Skin epidermis (tissue), 12 donors: ENCODE results near the gene FZD7.

Experiments used
- H3K27ac ChIP-seq, 21 experiments: fragments of 200-600 bp; sonication (generic) in 11 of 21; one replicate each; pipeline ENCODE4 v1.5.0; 2020; ENCODE audit warnings: mild to moderate bottlenecking in 3 of 21, inconsistent platforms in 2 of 21, moderate library complexity in 2 of 21
- H3K4me3 ChIP-seq, 7 experiments: fragments of 200-600 bp; sonication (generic) in 2 of 7; one replicate each; pipeline ENCODE4 v1.5.0; 2020; ENCODE audit warnings: inconsistent platforms in 2 of 7, mild to moderate bottlenecking in 2 of 7, moderate library complexity in 1 of 7

The FZD7 gene

DNA sequence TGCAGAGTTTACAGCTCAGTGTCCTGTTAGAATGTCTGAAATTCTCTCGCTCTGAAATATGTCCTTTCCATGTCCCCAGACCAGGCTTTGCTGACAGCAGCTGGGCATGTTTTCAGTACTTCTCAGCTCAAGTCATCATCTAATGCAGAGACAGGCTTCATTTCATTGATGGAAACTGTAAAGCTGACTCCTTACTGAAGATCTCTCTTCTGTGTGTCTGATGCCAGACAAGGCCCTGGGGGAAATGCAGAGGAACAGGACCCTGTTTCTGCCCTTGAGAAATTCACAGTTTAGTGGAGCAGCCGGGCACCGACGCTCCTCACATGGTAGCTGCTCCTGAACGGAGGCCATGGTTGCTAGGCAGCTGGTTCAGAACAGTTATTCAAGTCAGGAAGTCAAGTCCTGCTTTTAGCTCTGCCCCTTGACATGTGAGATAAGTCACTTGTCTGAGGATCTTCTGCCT, 24.6 kb upstream of the FZD7 start:
- H3K4me3 ChIP-seq, result no peak overlapping the region
- H3K27ac ChIP-seq, result peak overlapping the region in 1 of 21 experiments; percentile 13

DNA sequence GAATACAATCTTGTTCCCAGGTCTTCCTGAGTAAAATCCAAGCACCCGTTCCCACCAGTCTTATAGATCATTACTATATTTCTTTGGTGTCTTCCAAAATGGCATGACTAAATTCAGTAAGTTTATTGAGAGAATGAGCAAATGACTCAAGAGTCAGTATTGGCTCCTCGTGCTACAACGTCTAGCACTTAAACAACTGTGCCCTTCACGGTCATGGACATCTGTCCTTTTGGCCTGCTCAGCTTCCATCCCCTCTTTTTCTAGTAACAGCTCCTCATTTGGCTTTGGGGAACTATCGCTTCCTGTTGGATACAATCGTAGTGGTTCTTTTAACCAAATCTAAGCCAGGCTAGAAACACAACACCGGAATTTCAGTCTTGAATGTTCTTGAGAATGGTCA, 24.1 kb upstream of the FZD7 start:
- Histone ChIP-seq H3K27ac (no peak overlapping the region), H3K4me3 (no peak overlapping the region)

DNA sequence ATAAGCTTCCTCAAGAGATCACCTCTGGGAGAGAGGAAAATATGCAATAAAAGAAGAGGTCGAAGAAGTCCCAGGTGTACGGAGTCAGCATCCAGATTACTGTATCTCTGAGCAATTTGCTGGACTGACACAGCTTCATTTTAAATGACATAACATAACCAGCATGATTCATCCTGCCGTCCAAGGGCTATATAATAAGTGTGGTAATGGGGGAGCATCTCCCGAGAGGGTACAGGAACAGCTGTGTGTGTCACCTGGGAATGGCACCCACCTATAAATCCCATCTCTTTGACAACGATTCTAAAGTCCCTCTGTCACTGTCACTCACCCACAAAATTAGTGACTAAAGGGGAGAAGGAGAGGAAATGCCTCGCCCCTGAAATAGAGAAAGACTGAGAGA, 19.3 kb upstream of the FZD7 start:
- no peak overlapping the region for H3K4me3 ChIP-seq
- no peak overlapping the region for H3K27ac ChIP-seq

DNA sequence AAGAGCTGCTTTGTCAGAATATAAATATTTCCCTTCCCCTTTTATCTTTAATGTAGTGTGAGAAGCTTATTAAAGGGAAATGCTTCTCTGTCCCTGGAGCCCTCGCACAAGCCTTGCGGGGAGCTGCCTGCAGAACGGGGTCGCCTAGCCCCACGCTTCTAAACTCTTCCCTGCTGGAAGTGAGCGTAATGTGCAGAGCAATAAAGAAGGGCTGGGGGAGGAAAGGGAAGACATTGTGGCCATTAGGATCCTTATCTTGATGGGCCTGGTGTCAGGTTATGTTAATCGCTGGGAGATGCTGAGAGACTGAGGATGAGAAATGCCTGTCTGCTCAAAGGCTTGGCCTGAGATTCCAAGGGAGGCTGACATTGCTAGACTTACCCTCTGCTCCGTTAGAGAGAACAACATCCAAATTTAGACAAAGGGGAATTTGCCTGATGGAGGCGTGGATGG, 18.9 kb upstream of the FZD7 start:
- H3K4me3 ChIP-seq, result no peak overlapping the region
- H3K27ac ChIP-seq, result no peak overlapping the region

DNA sequence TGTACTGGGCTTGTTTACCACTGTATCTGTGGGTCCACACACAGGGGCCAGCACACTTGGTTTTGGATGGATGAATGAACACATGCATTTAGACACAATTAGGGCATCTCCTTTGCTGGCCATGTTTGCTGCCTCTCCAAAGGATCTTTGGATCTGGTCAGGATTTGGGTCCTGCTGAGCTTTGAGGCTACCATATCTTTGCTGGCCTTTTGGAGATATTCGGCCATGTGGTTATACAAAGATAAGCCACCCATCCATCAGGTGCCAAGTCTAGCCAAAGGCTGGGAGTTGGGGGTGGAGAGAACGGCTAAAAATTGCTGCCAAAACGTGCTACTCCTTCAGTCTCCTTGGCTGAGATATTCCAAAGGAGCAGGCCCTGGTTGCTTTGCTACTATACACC, 18.2 kb upstream of the FZD7 start:
- no peak overlapping the region for H3K27ac ChIP-seq

DNA sequence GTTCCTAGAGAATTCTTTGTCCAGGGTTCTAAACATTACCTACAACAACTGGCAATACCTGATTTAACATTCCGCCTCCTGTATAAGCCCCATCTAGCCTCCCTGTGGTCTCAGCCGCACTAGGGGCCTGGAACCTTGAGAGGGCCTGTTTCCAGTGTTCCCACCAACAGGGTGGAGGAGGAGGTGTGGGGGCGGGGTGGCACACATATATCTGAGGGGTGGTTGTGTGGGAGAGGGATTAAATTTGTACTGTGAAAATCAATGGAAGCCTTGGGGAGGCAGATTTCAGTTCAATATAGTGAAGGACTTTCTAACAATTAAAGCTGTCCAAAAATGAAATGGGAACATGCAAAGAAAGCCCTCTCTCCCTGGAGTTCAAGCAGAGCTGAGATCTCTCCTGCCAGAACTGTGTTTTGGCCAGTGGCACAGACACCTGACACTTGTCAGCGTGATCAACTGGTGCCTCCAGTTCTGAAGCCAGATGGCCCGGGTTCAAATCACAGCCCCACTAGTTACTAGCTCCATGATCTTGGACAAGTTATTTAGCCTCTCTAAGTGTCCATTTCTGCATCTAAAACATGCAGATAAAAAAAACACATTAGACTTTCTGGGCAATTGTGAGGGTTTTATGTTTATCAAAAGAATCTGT, 17.0 kb upstream of the FZD7 start:
- H3K27ac ChIP-seq, result no peak overlapping the region

More for the DNA sequence above, 18.2 kb upstream of the FZD7 start:
- H3K4me3 ChIP-seq, result no peak overlapping the region

DNA sequence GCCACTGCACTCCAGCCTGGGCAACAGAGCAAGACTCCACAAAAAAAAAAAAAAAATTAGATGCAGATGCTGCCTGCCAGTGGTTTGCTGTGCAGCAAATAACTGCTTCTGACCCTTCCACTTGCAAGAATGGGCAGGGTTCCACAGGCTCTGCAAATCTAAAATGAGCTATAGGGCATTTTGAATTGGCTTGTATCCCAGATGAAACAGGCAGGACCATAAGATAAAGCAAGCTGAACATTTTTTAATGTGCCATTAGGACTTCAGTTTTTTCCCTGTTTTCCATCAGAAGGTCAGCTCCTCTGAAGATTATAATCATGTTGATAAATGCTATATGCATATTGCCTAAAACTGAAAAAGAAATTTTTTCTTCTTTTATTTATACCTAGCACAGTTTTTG, 15.7 kb upstream of the FZD7 start:
- H3K4me3 ChIP-seq, result no peak overlapping the region
- no peak overlapping the region for H3K27ac ChIP-seq

More for the DNA sequence above, 17.0 kb upstream of the FZD7 start:
- H3K4me3 ChIP-seq, result no peak overlapping the region

DNA sequence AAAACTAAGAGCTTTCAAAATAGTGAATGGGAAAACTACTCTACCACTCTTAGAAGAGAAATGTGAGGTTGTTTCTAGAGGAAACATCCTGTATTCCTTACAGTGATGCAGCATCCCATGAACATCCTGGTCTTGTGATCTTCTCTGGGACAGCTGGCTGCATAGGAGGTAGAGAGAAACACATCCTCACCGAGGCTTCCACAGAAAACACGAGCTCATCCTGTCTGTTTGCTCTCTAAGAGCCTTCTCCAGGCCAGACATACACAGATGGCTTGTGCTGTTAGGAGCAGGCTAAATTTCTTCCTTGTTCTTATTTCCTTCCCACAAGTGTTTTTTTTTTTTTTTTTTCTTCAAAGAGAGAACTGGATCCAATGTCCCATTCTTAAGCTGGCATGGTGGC, 14.7 kb upstream of the FZD7 start:
- H3K27ac ChIP-seq, result peak overlapping the region in 1 of 21 experiments; percentile 1
- H3K4me3 ChIP-seq, result no peak overlapping the region

DNA sequence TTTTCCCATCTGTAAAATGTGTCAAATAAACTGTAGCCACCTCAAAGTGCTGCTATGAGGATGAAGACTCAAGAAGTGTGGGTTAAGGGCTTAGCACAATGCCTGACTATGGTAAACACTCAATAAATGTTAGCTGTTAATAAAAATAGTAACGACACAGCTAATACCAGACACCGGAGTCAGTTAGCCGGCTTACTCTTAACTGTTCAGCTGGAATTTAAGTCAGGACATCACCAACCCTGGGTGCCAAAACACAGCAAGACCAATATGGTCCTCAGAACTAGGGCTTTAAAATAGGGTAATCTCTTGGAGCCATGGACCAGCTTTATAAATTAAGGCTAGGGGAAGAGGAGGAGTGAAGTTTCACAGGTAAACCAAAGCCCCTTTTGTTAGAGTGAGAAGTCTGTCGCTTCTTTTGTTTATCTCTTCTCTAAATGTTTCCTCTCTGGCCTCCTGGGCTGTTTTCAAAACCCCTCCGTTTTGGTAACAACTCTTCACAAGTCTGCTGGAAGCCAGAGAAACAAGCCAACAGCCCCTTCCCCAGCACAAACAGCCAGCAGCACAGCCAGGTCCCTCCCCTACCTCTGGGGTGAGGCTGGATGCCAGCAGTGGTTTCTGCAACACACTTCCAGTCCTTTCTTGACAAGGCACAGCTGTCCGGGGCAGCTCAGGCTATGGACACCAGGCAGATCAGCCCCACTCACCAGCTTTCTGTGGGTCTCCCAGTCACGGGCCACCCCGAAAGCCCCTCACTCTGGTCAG, 13.8 kb upstream of the FZD7 start:
- peak overlapping the region in 1 of 21 experiments; percentile 24 for H3K27ac ChIP-seq
- H3K4me3 ChIP-seq, result no peak overlapping the region

DNA sequence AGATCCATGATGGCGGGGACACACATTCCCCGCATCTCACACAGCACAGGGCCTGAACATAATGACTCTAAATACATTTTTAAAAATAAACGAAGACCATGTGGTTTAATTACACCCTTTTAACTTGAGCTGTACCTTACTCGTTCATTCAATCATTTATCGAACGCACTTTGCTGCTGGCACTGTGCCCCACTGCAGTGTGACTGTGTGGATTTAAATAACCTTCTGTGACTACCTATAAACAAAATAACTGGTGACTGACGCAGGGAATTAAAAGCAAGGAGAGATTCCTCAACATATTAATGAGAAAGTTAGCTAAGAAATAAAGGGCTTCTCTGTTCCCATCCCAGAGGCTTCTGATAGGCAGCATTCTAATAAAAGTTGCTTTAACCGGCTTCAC, 10.9 kb upstream of the FZD7 start:
- H3K4me3 ChIP-seq, result no peak overlapping the region
- H3K27ac ChIP-seq, result peak overlapping the region in 2 of 21 experiments; percentile 7 to 48

DNA sequence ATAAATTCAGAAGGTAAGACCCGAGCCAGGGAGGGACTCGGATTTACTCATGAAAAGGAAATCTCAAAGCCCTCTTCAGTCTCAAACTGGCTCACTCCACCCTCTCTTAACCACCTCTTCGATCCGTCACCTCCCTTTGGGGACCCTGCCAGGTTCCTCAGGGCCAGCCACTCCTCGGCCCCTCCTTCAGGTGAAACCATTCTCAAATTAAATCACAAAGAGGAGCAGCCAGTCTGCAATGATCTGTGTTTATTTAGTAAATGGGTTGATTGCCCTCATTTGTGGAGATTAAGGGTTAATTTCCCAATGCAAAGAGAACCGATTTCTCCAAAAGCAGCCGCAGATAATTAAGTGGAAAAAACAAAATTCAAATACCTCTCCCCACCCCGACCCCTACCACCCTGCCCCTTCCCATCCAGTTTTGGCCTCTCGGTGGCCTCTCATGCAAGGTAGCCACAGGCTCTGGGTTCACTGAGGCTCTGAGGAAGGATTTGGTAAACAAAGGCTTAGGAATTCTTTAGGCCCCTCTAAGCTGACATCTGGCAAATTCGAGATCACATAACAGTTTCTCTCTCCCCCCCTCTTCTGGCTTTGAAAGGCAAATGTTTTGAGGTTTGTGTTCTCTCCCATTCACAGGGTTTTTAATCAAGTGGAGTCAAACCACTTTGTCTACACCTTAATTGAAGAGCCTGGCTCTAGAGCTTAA, 10.3 kb upstream of the FZD7 start:
- Histone ChIP-seq H3K4me3 (no peak overlapping the region), H3K27ac (peak overlapping the region in 2 of 21 experiments; percentile 7 to 48)

DNA sequence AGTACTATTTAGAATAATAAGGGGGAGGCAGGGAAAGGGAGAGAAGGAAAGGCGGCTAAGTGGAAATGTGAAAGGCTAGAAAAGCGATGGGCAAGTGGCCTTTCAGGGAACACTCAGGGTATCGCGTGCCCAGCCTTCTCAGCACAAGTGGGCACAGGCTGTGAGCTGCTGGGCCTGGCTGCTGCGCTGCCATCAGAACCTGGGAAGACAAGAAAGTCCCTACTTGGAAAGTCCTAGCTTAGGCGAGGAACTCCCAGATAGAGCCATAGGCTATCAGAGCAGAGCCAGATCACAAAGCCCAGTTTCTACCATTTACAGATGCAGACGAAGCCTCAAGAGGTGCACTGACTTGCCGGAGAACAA, 9.8 kb upstream of the FZD7 start:
- H3K4me3 ChIP-seq, result no peak overlapping the region
- no peak overlapping the region for H3K27ac ChIP-seq

DNA sequence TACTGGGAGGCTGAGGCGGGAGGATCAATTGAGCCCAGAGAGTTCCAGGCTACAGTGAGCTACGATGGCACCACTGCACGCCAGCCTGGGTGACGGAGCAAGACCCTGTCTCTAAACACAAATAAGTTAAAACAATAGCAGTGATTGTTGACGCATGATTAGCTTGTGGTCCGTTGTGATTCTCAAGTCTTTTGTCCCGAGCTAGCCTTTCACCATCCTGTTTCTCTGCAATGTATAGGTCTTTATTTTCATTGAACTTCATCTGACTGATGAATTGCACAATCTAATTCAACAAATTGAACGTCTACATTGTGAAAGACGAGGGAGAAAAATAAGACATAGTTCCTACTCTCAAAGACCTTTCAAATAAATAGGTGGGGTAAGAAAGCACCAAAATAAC, 8.8 kb upstream of the FZD7 start:
- Histone ChIP-seq H3K27ac (no peak overlapping the region), H3K4me3 (no peak overlapping the region)

DNA sequence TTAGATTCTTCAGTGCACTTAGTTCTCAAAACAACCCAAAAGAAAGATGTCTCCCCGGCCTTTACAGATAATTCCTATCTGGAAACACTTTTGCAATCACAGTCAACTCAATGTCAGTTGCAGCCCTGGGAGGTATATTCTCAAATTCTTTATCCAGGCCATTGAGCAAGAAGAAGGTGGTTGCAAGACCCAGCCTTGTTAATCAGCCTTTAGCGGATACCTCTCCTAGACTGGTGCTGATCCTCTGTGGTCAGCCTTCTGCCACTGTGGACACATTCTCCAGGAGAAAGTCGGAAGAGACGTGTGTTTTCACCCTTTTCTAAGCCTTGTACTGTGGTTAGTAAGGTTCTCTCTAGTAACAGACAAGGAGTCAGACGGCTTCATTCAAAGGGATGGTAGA, 7.8 kb upstream of the FZD7 start:
- Histone ChIP-seq H3K4me3 (no peak overlapping the region), H3K27ac (no peak overlapping the region)

DNA sequence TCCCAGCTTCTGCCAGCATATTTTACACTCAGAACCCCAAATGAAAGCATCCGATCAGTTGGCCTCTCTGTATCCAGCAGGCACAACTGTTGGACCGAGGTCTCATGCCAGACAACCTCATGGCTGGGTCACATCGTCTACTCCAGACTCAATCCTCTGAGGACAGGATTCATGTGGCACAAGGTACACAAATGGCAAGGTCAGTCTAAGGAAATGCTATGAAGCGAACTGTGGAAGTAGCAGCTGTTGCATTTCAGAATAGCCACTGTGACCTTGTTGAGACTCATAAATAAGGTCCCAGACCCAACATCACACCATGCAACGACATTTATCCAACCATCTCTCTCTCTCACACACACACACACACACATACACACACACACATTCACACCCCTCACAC, 7.1 kb upstream of the FZD7 start:
- no peak overlapping the region for H3K27ac ChIP-seq
- no peak overlapping the region for H3K4me3 ChIP-seq

DNA sequence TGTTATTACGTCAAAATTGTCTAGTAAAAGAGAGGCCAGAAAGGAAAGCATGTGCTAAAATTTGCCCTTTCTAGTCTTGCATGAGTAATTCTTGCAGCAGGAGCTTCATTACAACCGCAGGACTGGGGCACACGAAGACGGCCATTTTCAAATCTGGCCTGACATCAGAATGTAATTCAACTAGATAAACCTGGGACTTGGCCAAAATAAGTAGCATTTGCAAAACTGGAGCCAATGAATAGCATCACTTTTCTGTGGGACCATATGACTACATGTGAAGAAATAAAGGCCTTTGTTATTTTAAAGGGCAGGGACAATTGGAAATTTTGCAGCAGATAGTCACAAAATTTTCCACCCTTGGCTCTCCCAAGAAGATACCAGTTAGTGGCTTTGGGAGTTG, 3.0 kb upstream of the FZD7 start:
- Histone ChIP-seq H3K27ac (peak overlapping the region in 2 of 21 experiments; percentile 2 to 26), H3K4me3 (no peak overlapping the region)

DNA sequence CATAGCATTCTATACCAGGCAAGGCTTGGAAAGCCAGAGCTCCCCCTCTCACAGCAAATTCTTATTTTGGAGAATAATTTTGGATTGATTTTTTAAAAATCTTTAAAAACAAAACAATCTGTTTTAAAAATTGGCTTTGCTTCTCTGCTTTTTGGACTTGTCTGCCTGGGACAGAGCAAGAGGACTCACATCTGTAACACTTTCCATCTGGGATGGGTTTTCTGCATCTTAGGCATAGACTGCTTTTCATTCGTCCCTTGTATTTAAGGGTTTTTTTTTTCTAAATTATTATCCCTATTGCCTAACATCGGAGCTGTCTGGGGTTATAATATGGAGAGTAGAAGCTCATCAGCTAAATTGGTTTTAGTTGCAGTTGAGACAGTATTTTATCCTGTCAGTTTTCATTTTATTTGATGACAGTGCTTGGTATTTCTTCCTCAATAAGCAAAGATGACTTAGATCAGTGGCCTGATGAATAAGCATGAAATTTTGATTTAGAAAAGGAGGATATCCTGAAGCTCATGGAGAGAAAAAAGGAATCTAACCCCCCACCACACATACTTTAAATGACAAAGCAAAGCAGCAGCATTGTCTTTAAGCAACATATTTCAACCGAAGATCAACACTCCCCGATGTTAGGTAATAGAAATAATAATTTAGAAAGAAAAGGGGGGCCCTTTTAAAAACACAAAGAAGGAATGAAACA, 2.3 kb upstream of the FZD7 start:
- peak overlapping the region in 1 of 7 experiments; percentile 64 for H3K4me3 ChIP-seq
- H3K27ac ChIP-seq, result peak overlapping the region in 14 of 21 experiments; percentile 14 to 95 (median 90)

DNA sequence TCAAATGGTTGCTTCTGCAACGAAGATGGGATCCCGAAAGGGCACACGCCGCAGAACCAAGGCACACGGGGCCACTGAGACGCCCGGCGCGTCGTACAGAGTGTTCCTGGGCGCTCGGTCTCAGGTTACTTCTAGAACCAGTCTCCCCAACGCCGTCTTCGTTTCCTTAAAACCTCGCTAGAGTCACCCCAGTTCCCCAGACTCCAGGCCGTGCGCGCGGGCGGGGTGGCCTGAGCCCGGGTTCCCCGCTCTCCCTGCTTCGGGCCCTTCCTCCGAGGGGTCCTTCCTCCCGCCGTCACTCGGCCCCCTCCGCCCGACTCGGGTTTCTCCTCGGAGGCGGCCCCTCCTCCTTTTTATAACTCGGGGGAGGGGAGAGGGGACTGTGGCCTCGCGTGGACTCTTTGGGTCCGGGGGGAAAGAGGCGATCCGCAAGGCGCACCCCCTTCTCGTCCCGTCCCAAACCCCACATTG, 774 bp upstream of the FZD7 start:
- Histone ChIP-seq H3K4me3 (peak overlapping the region; percentile 53 to 76 (median 68)), H3K27ac (peak overlapping the region; percentile 24 to 95 (median 89))

DNA sequence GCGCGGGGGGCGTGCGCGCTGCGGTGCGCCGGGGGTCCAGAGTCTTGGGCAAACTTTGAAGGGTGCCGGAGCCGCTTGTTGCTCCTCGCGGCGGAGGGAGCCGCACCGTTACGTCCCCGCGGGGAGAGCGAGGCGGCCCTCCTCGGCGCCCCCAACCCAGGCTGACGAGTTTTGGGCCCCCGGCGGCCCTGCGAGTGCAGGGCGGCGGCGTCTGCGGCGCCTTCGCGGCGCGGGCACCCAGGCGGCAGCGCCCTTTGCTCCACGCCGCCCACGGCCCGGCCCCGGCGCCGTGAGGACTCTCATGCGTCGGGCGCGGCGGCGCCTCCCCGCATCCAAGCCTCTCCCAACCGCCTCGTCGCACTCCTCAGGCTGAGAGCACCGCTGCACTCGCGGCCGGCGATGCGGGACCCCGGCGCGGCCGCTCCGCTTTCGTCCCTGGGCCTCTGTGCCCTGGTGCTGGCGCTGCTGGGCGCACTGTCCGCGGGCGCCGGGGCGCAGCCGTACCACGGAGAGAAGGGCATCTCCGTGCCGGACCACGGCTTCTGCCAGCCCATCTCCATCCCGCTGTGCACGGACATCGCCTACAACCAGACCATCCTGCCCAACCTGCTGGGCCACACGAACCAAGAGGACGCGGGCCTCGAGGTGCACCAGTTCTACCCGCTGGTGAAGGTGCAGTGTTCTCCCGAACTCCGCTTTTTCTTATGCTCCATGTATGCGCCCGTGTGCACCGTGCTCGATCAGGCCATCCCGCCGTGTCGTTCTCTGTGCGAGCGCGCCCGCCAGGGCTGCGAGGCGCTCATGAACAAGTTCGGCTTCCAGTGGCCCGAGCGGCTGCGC, 814 bp downstream of the FZD7 start:
- Histone ChIP-seq H3K4me3 (peak overlapping the region; percentile 53 to 76 (median 68)), H3K27ac (peak overlapping the region in 20 of 21 experiments; percentile 48 to 95 (median 86))
